ENCODE data around the gene TMEM253. TPM values are rescaled to one million over a fixed set of nuclear protein-coding genes. Genes with fewer than 3 reads are reported as not detected.
A peak's percentile ranks its signal among the peaks of the same experiment; 100 is the strongest.

TMEM253 gene
- polyA plus RNA-seq, 3 donors = 0.05 TPM; not detected in 2

GRCh38 chr14:21105095-21105494, 4.2 kb downstream of the TMEM253 start:
- Histone ChIP-seq H3K9me3 (replicated peaks in 1 of 2; ENCODE audit: control insufficient read depth in 1 of 2, insufficient read depth in 1 of 2, low read length in 2 of 2) (no peaks in the 10 kb centered on the region), H3K79me2 (ENCODE audit: insufficient read depth, low read length) (no peaks in the 10 kb centered on the region), H3K27ac (ENCODE audit: low read depth in 1 of 2, low read length in 2 of 2) (peak overlapping the region; percentile 95 to 98), H3K9ac (ENCODE audit: insufficient read depth, low read length, poor library complexity, severe bottlenecking) (no peak overlapping the region), H4K20me1 (ENCODE audit: insufficient read depth, low read length) (no peaks in the 10 kb centered on the region), H3K4me3 (replicated peaks in 1 of 3; ENCODE audit: low read depth in 2 of 3, low read length in 3 of 3) (peak overlapping the region in 1 of 3 experiments; percentile 84), H3K4me2 (replicated peaks; ENCODE audit: extremely low read depth, low read length, poor library complexity, severe bottlenecking) (peak overlapping the region; percentile 83), H3K27me3 (ENCODE audit: control insufficient read depth in 2 of 2, insufficient read depth in 2 of 2, low read length in 2 of 2) (no peaks in the 10 kb centered on the region), H2AFZ (ENCODE audit: insufficient read depth, low read depth, low read length, poor library complexity, severe bottlenecking) (no peak overlapping the region), H3K4me1 (ENCODE audit: control insufficient read depth in 1 of 2, insufficient read depth in 2 of 2, low read length in 2 of 2) (peaks cover 40 to 41% of the 10 kb centered on the region in 2 donors), H3K36me3 (replicated peaks in 1 of 2; ENCODE audit: control insufficient read depth in 1 of 2, insufficient read depth in 2 of 2, low read length in 2 of 2) (no peaks in the 10 kb centered on the region)
- peaks cover 47% of the 10 kb centered on the region for H3K4me1 Mint-ChIP-seq
- TF ChIP-seq CTCF (IDR thresholded peaks at IDR 0.05) = no peak
- H3K36me3 Mint-ChIP-seq = no peaks in the 10 kb centered on the region
- no peaks in the 10 kb centered on the region for H3K9me3 Mint-ChIP-seq
- peak overlapping the region; percentile 97 to 99 (median 98) for H3K27ac Mint-ChIP-seq
- DNase-seq = no peak
- peak overlapping the region in 1 of 2 donors; percentile 16 for H3K4me3 Mint-ChIP-seq
- 28% methylated on average over 2 of the region's 8 CpGs for WGBS (ENCODE audit: insufficient coverage)
- intact Hi-C loops (cut with micrococcal nuclease) = loop anchor here (2.0 to 10.0 kb wide), 5 partner anchors 34 to 640 kb away; partner anchors contain the start of genes ANG (in 1 of the 2), ARHGEF40 (in 1 of the 2), PIP4P1 (in 1 of the 2) and PNP (in 1 of the 2)
- H3K27me3 Mint-ChIP-seq (ENCODE audit: low read depth in 3 of 3) = peaks cover 0 to 3% (median 3%) of the 10 kb centered on the region in 3 donors

GRCh38 chr14:21106176-21106497, 5.3 kb downstream of the TMEM253 start:
- no peaks in the 10 kb centered on the region for H3K27me3 ChIP-seq (ENCODE audit: control insufficient read depth in 2 of 2, insufficient read depth in 2 of 2, low read length in 2 of 2)
- no CpG with 5 or more reads among the region's 4 CpGs for WGBS (ENCODE audit: insufficient coverage)
- Mint-ChIP-seq H3K27ac (peak overlapping the region; percentile 97 to 99 (median 98)), H3K27me3 (ENCODE audit: low read depth in 3 of 3) (peaks cover 0 to 3% (median 3%) of the 10 kb centered on the region in 3 donors), H3K36me3 (no peaks in the 10 kb centered on the region), H3K9me3 (no peaks in the 10 kb centered on the region), H3K4me1 (peaks cover 49% of the 10 kb centered on the region), H3K4me3 (peak overlapping the region; percentile 61 to 68)
- no peaks in the 10 kb centered on the region for H3K9me3 ChIP-seq (replicated peaks in 1 of 2; ENCODE audit: control insufficient read depth in 1 of 2, insufficient read depth in 1 of 2, low read length in 2 of 2)
- peaks cover 42 to 47% of the 10 kb centered on the region in 2 donors for H3K4me1 ChIP-seq (ENCODE audit: control insufficient read depth in 1 of 2, insufficient read depth in 2 of 2, low read length in 2 of 2)
- H3K79me2 ChIP-seq (ENCODE audit: insufficient read depth, low read length) = no peaks in the 10 kb centered on the region
- peak overlapping the region; percentile 71 for H3K4me2 ChIP-seq (replicated peaks; ENCODE audit: extremely low read depth, low read length, poor library complexity, severe bottlenecking)
- no peaks in the 10 kb centered on the region for H3K36me3 ChIP-seq (replicated peaks in 1 of 2; ENCODE audit: control insufficient read depth in 1 of 2, insufficient read depth in 2 of 2, low read length in 2 of 2)
- H3K4me3 ChIP-seq (replicated peaks in 1 of 3; ENCODE audit: low read depth in 2 of 3, low read length in 3 of 3) = peak overlapping the region in 1 of 3 experiments; percentile 84
- no peaks in the 10 kb centered on the region for H4K20me1 ChIP-seq (ENCODE audit: insufficient read depth, low read length)
- H3K9ac ChIP-seq (ENCODE audit: insufficient read depth, low read length, poor library complexity, severe bottlenecking) = peak overlapping the region; percentile 17
- peak overlapping the region; percentile 65 for H2AFZ ChIP-seq (ENCODE audit: insufficient read depth, low read depth, low read length, poor library complexity, severe bottlenecking)
- no peak for TF ChIP-seq CTCF (IDR thresholded peaks at IDR 0.05)
- peak overlapping the region; percentile 74 to 98 for H3K27ac ChIP-seq (ENCODE audit: low read depth in 1 of 2, low read length in 2 of 2)
- DNase-seq = peak; percentile 67 to 82 (median 80)
- intact Hi-C loops (cut with micrococcal nuclease) = loop anchor here (2.0 to 10.0 kb wide), 5 partner anchors 13 to 641 kb away; partner anchors contain the start of genes ANG (in 1 of the 2), PIP4P1 (in 1 of the 2), PNP (in 1 of the 2) and RNASE4 (in 1 of the 2)

All from CD14-positive monocyte (primary cell).